ENCODE results near the gene CCL22.
"Not testable (repeated sequence)": the region's sequence is repeated elsewhere in the genome, so short reads cannot be mapped to it uniquely, and the experiment has no call there.

CCL22 gene

GRCh38 chr16:57333402-57333801, 25.2 kb upstream of the CCL22 start:
- Histone ChIP-seq H3K4me1 (ENCODE audit: control insufficient read depth, insufficient read depth, low read length) (no peaks in the 10 kb centered on the region), H3K27ac (ENCODE audit: low read depth, low read length) (no peak overlapping the region), H3K36me3 (ENCODE audit: control insufficient read depth, insufficient read depth, low read length) (no peaks in the 10 kb centered on the region), H3K9ac (ENCODE audit: low read length) (no peak overlapping the region), H3K4me3 (ENCODE audit: low read length) (no peak overlapping the region), H3K27me3 (ENCODE audit: control insufficient read depth, insufficient read depth, low read length) (no peaks in the 10 kb centered on the region)

- Histone ChIP-seq H3K27ac (ENCODE audit: low read depth, low read length) (no peak overlapping the region), H3K9ac (ENCODE audit: low read length) (no peak overlapping the region), H3K4me1 (ENCODE audit: control insufficient read depth, insufficient read depth, low read length) (no peaks in the 10 kb centered on the region), H3K36me3 (ENCODE audit: control insufficient read depth, insufficient read depth, low read length) (no peaks in the 10 kb centered on the region), H3K27me3 (ENCODE audit: control insufficient read depth, insufficient read depth, low read length) (no peaks in the 10 kb centered on the region), H3K4me3 (ENCODE audit: low read length) (no peak overlapping the region)
Observed at GRCh38 chr16:57335366-57335765, 23.2 kb upstream of the CCL22 start.

GRCh38 chr16:57341062-57341440, 17.5 kb upstream of the CCL22 start:
- Histone ChIP-seq H3K9ac (ENCODE audit: low read length) (no peak overlapping the region), H3K27me3 (ENCODE audit: control insufficient read depth, insufficient read depth, low read length) (no peaks in the 10 kb centered on the region), H3K27ac (ENCODE audit: low read depth, low read length) (no peak overlapping the region), H3K36me3 (ENCODE audit: control insufficient read depth, insufficient read depth, low read length) (no peaks in the 10 kb centered on the region), H3K4me3 (ENCODE audit: low read length) (no peak overlapping the region), H3K4me1 (ENCODE audit: control insufficient read depth, insufficient read depth, low read length) (no peaks in the 10 kb centered on the region)

DNA sequence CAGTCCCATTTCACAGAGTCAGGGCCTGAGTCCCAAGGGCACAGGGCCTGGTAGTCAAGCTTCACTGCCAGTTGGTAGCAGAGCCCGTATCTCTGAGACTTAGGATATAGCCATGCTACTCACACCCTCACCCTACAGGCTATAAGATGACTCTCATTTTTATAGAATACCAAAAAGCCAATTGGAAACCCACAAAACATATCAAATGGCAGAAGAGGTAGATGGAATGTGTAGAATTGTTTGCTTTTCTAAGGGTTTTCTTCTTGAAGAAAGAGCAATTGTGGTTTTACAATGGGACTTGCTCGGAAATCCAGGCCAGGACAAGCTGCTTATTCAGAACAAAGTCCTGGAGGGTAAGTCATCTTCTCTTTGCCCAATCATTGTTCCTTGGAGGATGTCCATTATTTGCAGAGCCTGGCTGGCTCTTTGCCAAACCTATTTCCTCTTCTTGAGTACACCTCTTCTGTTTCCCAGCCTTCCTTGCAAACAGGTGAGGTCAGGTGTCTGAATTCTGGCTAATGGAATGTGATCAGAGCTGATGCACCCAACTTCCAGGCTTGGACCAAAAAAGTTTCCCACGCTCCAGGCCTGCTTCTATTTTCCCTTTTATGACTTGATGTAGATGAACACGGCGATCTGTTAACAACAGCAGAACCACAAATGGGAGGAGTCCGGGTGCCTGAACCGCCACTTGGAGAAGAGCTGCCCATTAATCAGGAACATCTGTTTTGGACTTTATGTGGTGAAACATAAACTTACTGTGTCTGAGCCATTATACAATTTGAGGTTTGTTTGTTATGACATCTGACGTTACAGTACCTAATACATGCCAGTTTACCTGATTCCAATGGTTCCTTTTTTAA, 16.9 kb upstream of the CCL22 start:
- no peaks in the 10 kb centered on the region for H3K27me3 ChIP-seq (ENCODE audit: control insufficient read depth, insufficient read depth, low read length)
- H3K27ac ChIP-seq (ENCODE audit: low read depth, low read length), result no peak overlapping the region
- H3K4me1 ChIP-seq (ENCODE audit: control insufficient read depth, insufficient read depth, low read length), result no peaks in the 10 kb centered on the region
- no peak overlapping the region for H3K4me3 ChIP-seq (ENCODE audit: low read length)
- no peak overlapping the region for H3K9ac ChIP-seq (ENCODE audit: low read length)
- no peaks in the 10 kb centered on the region for H3K36me3 ChIP-seq (ENCODE audit: control insufficient read depth, insufficient read depth, low read length)

- not testable (repeated sequence) for H3K36me3 ChIP-seq (ENCODE audit: control insufficient read depth, insufficient read depth, low read length); H3K9ac ChIP-seq (ENCODE audit: low read length); H3K27ac ChIP-seq (ENCODE audit: low read depth, low read length); H3K27me3 ChIP-seq (ENCODE audit: control insufficient read depth, insufficient read depth, low read length); H3K4me3 ChIP-seq (ENCODE audit: low read length); H3K4me1 ChIP-seq (ENCODE audit: control insufficient read depth, insufficient read depth, low read length)
Observed at GRCh38 chr16:57342606-57343005, 16.0 kb upstream of the CCL22 start.

GRCh38 chr16:57343221-57343620, 15.4 kb upstream of the CCL22 start:
- no peaks in the 10 kb centered on the region for H3K27me3 ChIP-seq (ENCODE audit: control insufficient read depth, insufficient read depth, low read length)
- H3K9ac ChIP-seq (ENCODE audit: low read length), result no peak overlapping the region
- H3K4me3 ChIP-seq (ENCODE audit: low read length), result no peak overlapping the region
- H3K27ac ChIP-seq (ENCODE audit: low read depth, low read length), result no peak overlapping the region
- no peaks in the 10 kb centered on the region for H3K4me1 ChIP-seq (ENCODE audit: control insufficient read depth, insufficient read depth, low read length)
- H3K36me3 ChIP-seq (ENCODE audit: control insufficient read depth, insufficient read depth, low read length), result no peaks in the 10 kb centered on the region

GRCh38 chr16:57344094-57344493, 14.5 kb upstream of the CCL22 start:
- not testable (repeated sequence) for H3K27ac ChIP-seq (ENCODE audit: low read depth, low read length); H3K4me1 ChIP-seq (ENCODE audit: control insufficient read depth, insufficient read depth, low read length); H3K9ac ChIP-seq (ENCODE audit: low read length); H3K4me3 ChIP-seq (ENCODE audit: low read length); H3K36me3 ChIP-seq (ENCODE audit: control insufficient read depth, insufficient read depth, low read length); H3K27me3 ChIP-seq (ENCODE audit: control insufficient read depth, insufficient read depth, low read length)

- H3K27ac ChIP-seq (ENCODE audit: low read depth, low read length), result no peak overlapping the region
- no peaks in the 10 kb centered on the region for H3K27me3 ChIP-seq (ENCODE audit: control insufficient read depth, insufficient read depth, low read length)
- H3K9ac ChIP-seq (ENCODE audit: low read length), result no peak overlapping the region
- H3K4me1 ChIP-seq (ENCODE audit: control insufficient read depth, insufficient read depth, low read length), result no peaks in the 10 kb centered on the region
- no peak overlapping the region for H3K4me3 ChIP-seq (ENCODE audit: low read length)
- no peaks in the 10 kb centered on the region for H3K36me3 ChIP-seq (ENCODE audit: control insufficient read depth, insufficient read depth, low read length)
Observed at GRCh38 chr16:57345021-57345420, 13.6 kb upstream of the CCL22 start.

DNA sequence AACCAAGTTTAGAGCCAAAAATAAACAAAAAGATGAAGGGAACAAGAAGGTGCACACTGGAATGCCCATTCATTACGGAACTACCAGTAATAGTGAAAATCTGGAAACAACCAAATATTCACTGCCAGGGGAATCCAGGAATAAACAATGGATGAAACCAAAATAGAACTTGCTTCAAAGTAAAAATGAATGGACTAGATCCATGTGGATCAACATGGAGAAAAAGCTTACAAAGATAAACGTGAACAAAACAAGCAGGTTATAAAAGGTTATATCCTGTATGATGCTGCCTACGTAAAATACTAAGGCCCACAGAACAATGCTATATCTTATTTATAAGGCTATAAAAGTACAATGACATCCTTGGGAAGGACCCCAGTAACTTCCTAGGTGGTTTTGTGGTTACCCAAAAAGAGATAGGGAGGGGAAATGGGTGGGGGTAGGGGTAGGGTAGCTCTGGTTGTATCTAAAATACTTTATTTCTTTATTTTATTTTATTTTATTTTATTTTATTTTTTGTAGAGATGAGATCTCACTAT, 12.8 kb upstream of the CCL22 start:
- H3K4me3 ChIP-seq (ENCODE audit: low read length), result no peak overlapping the region
- H3K9ac ChIP-seq (ENCODE audit: low read length), result no peak overlapping the region
- H3K27me3 ChIP-seq (ENCODE audit: control insufficient read depth, insufficient read depth, low read length), result no peaks in the 10 kb centered on the region
- no peak overlapping the region for H3K27ac ChIP-seq (ENCODE audit: low read depth, low read length)
- H3K4me1 ChIP-seq (ENCODE audit: control insufficient read depth, insufficient read depth, low read length), result no peaks in the 10 kb centered on the region
- H3K36me3 ChIP-seq (ENCODE audit: control insufficient read depth, insufficient read depth, low read length), result no peaks in the 10 kb centered on the region

- Histone ChIP-seq H3K4me1 (ENCODE audit: control insufficient read depth, insufficient read depth, low read length) (no peaks in the 10 kb centered on the region), H3K9ac (ENCODE audit: low read length) (no peak overlapping the region), H3K36me3 (ENCODE audit: control insufficient read depth, insufficient read depth, low read length) (no peaks in the 10 kb centered on the region), H3K4me3 (ENCODE audit: low read length) (no peak overlapping the region), H3K27ac (ENCODE audit: low read depth, low read length) (no peak overlapping the region), H3K27me3 (ENCODE audit: control insufficient read depth, insufficient read depth, low read length) (no peaks in the 10 kb centered on the region)
Observed at GRCh38 chr16:57347858-57348257, 10.7 kb upstream of the CCL22 start.

GRCh38 chr16:57348327-57348726, 10.3 kb upstream of the CCL22 start:
- Histone ChIP-seq H3K4me3 (ENCODE audit: low read length) (no peak overlapping the region), H3K4me1 (ENCODE audit: control insufficient read depth, insufficient read depth, low read length) (no peaks in the 10 kb centered on the region), H3K9ac (ENCODE audit: low read length) (no peak overlapping the region), H3K27me3 (ENCODE audit: control insufficient read depth, insufficient read depth, low read length) (no peaks in the 10 kb centered on the region), H3K36me3 (ENCODE audit: control insufficient read depth, insufficient read depth, low read length) (no peaks in the 10 kb centered on the region), H3K27ac (ENCODE audit: low read depth, low read length) (no peak overlapping the region)

- Histone ChIP-seq H3K4me1 (ENCODE audit: control insufficient read depth, insufficient read depth, low read length) (no peaks in the 10 kb centered on the region), H3K4me3 (ENCODE audit: low read length) (no peak overlapping the region), H3K27ac (ENCODE audit: low read depth, low read length) (no peak overlapping the region), H3K27me3 (ENCODE audit: control insufficient read depth, insufficient read depth, low read length) (no peaks in the 10 kb centered on the region), H3K9ac (ENCODE audit: low read length) (no peak overlapping the region), H3K36me3 (ENCODE audit: control insufficient read depth, insufficient read depth, low read length) (no peaks in the 10 kb centered on the region)
Observed at GRCh38 chr16:57349212-57350031, 9.2 kb upstream of the CCL22 start.
